Osteoblast (primary cell): ENCODE data around the gene NPLOC4. TPM values are rescaled to one million over a fixed set of nuclear protein-coding genes. Genes with fewer than 3 reads are reported as not detected.

ENCODE experiments used
- DNase-seq: peaks from one replicate; pipeline ENCODE4 v3.0.0; 2011; ENCODE audit warnings: low spot score, mixed read lengths; ENCODE audit not compliant: insufficient read length; ENCODE audit errors: missing footprints
- H2AFZ ChIP-seq: 2 replicates; pipeline ENCODE4 v1.6.0; 2011; ENCODE audit warnings: mild to moderate bottlenecking, low read length
- H3K27ac ChIP-seq: 2 replicates; pipeline ENCODE4 v1.5.1; 2011; ENCODE audit warnings: mild to moderate bottlenecking, low read depth, low read length, moderate library complexity
- H3K27me3 ChIP-seq: 2 replicates; pipeline ENCODE4 v1.6.0; 2012; ENCODE audit warnings: mild to moderate bottlenecking, control low read depth, inconsistent platforms, low read length, moderate library complexity; ENCODE audit not compliant: insufficient read depth
- H3K36me3 ChIP-seq: 2 replicates; pipeline ENCODE4 v1.5.1; 2011; ENCODE audit warnings: mild to moderate bottlenecking, low read length, control low read depth, moderate library complexity; ENCODE audit not compliant: insufficient read depth
- H3K4me1 ChIP-seq: 2 replicates; pipeline ENCODE4 v1.5.1; 2011; ENCODE audit warnings: mild to moderate bottlenecking, low read length, control low read depth, moderate library complexity; ENCODE audit not compliant: insufficient read depth
- H3K4me2 ChIP-seq: 2 replicates; pipeline ENCODE4 v1.6.0; 2011; ENCODE audit warnings: mild to moderate bottlenecking, low read length; ENCODE audit not compliant: insufficient read depth
- H3K4me3 ChIP-seq: fragments of 200-600 bp; sonication (generic); 3 replicates; pipeline ENCODE4 v1.5.1; 2012; ENCODE audit warnings: mild to moderate bottlenecking, low read length, inconsistent platforms; ENCODE audit not compliant: insufficient read depth
- H3K79me2 ChIP-seq: 2 replicates; pipeline ENCODE4 v1.6.0; 2012; ENCODE audit warnings: mild to moderate bottlenecking, low read length, control low read depth, inconsistent platforms; ENCODE audit not compliant: insufficient read depth
- H3K9me3 ChIP-seq: 2 replicates; pipeline ENCODE4 v1.5.1; 2011; ENCODE audit warnings: low read depth, low read length, control low read depth
- H4K20me1 ChIP-seq: 2 replicates; pipeline ENCODE4 v1.6.0; 2012; ENCODE audit warnings: mild to moderate bottlenecking, low read length, control low read depth; ENCODE audit not compliant: insufficient read depth
- total RNA-seq: library from RNA; depleted of rRNA; stranded (reverse); fragments of >200 nt; gene quantifications from 2 replicates; pipeline ENCODE4 v1.2.3, GENCODE V29; 2012
- TF ChIP-seq, protein P1 (sequence below): IDR thresholded peaks from 2 replicates; pipeline ENCODE4 v1.5.1; 2011; ENCODE audit warnings: mild to moderate bottlenecking, low read depth, low read length, moderate library complexity; ENCODE audit errors: extremely low read depth

Gene NPLOC4
- total RNA-seq, 1 donor = 118 TPM

DNA sequence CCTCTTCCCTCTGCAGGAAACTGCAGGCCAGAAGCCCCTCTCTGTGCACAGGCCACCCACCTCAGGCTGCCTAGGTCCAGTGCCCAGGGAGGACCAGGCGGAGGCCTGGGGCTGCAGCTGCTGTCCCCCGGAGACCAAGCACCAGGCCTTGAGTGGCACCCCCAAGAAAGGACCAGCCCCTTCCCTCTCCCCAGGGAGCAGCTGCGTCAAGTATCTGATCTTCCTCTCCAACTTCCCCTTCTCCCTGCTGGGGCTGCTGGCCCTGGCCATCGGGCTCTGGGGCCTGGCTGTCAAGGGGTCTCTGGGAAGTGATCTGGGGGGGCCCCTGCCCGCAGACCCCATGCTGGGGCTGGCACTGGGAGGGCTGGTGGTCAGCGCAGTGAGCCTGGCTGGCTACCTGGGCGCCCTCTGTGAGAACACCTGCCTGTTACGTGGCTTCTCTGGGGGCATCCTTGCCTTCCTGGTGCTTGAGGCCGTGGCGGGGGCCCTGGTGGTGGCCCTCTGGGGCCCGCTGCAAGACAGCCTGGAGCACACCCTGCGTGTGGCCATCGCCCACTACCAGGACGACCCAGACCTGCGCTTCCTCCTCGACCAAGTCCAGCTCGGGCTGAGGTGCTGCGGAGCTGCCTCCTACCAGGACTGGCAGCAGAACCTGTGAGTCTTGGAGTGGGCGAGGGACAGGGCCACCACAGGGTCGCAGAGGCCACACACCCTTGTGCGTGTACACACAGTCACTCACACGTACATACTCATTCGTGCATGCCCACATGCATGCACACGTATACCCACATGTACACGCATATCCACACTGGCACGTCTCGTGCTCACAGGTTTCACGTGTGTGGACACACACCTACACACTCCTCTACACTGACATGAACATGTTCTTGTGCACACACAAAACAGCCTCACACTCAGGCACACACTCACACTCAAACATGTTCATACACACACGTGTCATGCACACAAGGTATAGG, 8.4 kb upstream of the NPLOC4 start:
- no peak overlapping the region for H3K4me3 ChIP-seq
- H3K36me3 ChIP-seq = no peaks in the 10 kb centered on the region
- DNase-seq = peak; percentile 86

DNA sequence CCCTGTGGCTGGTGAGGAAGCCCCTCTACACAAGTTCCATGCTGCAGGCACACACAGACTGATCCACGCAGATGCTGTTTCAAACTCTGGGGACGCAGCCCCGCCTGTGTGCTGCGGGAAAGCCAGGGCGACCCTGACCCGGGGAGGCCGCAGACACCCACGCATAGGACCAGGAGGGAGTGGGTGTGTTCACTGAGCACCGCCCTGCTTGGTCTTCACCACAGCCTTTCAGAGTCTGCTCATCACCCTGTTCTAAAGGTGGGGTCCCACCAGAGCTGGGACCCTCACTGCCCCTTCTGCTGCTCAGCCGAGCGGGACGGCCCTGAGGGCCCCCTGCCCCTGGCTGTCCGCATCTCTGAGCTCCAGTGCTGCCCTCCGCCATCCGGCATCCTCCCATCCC, 7.6 kb upstream of the NPLOC4 start:
- H2AFZ ChIP-seq = no peak overlapping the region
- H3K9me3 ChIP-seq = peaks cover 4% of the 10 kb centered on the region
- H3K4me3 ChIP-seq = no peak overlapping the region
- H3K79me2 ChIP-seq = no peaks in the 10 kb centered on the region
- H3K27ac ChIP-seq = no peak overlapping the region
- peaks cover 11% of the 10 kb centered on the region for H3K4me1 ChIP-seq
- no peaks in the 10 kb centered on the region for H3K36me3 ChIP-seq
- TF ChIP-seq, protein P1, sequence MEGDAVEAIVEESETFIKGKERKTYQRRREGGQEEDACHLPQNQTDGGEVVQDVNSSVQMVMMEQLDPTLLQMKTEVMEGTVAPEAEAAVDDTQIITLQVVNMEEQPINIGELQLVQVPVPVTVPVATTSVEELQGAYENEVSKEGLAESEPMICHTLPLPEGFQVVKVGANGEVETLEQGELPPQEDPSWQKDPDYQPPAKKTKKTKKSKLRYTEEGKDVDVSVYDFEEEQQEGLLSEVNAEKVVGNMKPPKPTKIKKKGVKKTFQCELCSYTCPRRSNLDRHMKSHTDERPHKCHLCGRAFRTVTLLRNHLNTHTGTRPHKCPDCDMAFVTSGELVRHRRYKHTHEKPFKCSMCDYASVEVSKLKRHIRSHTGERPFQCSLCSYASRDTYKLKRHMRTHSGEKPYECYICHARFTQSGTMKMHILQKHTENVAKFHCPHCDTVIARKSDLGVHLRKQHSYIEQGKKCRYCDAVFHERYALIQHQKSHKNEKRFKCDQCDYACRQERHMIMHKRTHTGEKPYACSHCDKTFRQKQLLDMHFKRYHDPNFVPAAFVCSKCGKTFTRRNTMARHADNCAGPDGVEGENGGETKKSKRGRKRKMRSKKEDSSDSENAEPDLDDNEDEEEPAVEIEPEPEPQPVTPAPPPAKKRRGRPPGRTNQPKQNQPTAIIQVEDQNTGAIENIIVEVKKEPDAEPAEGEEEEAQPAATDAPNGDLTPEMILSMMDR = no peak
- H3K27me3 ChIP-seq = peaks cover 24% of the 10 kb centered on the region
- H4K20me1 ChIP-seq = no peaks in the 10 kb centered on the region
- H3K4me2 ChIP-seq = no peak overlapping the region
- peak; percentile 71 for DNase-seq

More for the DNA sequence above, 8.4 kb upstream of the NPLOC4 start:
- Histone ChIP-seq H3K27me3 (peaks cover 24% of the 10 kb centered on the region), H2AFZ (no peak overlapping the region), H3K4me1 (peaks cover 11% of the 10 kb centered on the region), H3K79me2 (no peaks in the 10 kb centered on the region), H3K4me2 (no peak overlapping the region), H4K20me1 (no peaks in the 10 kb centered on the region), H3K27ac (no peak overlapping the region), H3K9me3 (peaks cover 4% of the 10 kb centered on the region)
- TF ChIP-seq, protein P1 = no peak

DNA sequence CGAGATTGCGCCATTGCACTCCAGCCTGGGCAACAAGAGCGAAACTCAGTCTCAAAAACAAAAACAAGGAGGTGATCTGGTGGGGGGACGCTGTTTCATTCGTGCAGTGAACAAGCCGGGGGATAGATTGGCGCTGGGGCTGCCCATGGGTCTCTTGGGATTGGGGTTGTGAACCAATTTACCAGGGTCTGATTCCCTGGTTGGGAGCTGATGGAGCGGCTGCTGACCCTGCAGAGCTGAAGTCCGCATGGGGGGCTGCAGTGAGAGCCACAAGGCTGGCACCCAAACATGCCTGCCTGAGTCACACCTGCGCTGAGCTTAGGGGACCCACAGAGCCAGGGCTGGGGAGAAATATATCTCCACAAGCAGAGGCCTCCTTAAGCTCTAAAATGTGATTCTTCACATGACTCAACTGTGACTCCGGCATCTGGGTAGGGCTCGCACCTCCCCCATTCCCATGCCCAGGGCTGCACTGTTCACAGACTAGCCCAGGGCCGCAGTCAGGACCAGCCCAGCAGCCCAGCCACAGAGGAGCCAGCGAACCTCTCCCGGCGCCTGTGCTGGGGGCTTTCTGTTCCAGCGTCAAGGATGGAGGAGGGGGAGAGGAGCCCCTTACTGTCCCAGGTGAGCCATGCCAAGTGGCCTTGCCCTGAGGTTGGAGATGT, 5.0 kb upstream of the NPLOC4 start:
- peaks cover 15% of the 10 kb centered on the region for H3K4me1 ChIP-seq
- no peaks in the 10 kb centered on the region for H3K36me3 ChIP-seq
- TF ChIP-seq, protein P1 = no peak
- peaks cover 2% of the 10 kb centered on the region for H3K27me3 ChIP-seq
- H3K4me2 ChIP-seq = peak overlapping the region; percentile 45
- H4K20me1 ChIP-seq = no peaks in the 10 kb centered on the region
- H3K79me2 ChIP-seq = no peaks in the 10 kb centered on the region
- H3K4me3 ChIP-seq = peak overlapping the region; percentile 45
- no peaks in the 10 kb centered on the region for H3K9me3 ChIP-seq
- peak overlapping the region; percentile 86 for H2AFZ ChIP-seq
- peak overlapping the region; percentile 67 for H3K27ac ChIP-seq
- DNase-seq = peak; percentile 100

DNA sequence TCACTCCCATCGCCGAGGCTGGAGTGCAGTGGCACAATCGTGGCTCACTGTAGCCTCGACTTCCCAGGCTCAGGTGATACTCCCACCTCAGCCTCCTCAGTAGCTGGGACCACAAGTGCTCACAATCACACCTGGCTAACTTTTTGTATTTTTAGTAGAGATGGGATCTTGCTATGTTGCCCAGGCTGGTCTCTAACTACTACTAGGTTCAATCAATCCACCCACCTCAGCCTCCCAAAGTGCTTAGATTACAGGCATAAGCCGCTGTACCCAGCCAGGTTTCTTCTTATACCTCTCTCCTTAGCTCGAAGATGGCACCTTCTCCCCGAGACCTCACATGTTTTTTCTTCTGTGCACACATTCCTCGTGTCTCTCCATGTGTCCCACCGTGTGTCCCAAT, 3.1 kb upstream of the NPLOC4 start:
- Histone ChIP-seq H3K9me3 (no peaks in the 10 kb centered on the region), H3K4me1 (peaks cover 24% of the 10 kb centered on the region), H2AFZ (no peak overlapping the region), H4K20me1 (peaks cover 14% of the 10 kb centered on the region), H3K4me2 (no peak overlapping the region), H3K4me3 (no peak overlapping the region), H3K27me3 (no peaks in the 10 kb centered on the region), H3K27ac (no peak overlapping the region), H3K79me2 (peaks cover 18% of the 10 kb centered on the region), H3K36me3 (no peaks in the 10 kb centered on the region)
- DNase-seq = no peak
- TF ChIP-seq, protein P1 = no peak
